A673 (cell line): Measurements from ENCODE around the gene FHL2.

ENCODE experiments used
- CTCF ChIP-seq: fragments of 300-800, 200-600 bp; sonication (generic); conservative IDR thresholded peaks from 2 replicates; pipeline ENCODE4 v1.5.1; 2017; ENCODE audit warnings: low read depth, mild to moderate bottlenecking, antibody characterized with exemption, low read length, moderate library complexity, mixed read lengths
- EZH2 ChIP-seq: fragments of 200-600 bp; sonication (generic); IDR thresholded peaks from 2 replicates; pipeline ENCODE4 v1.6.1; 2017; ENCODE audit warnings: borderline replicate concordance, low read depth, mild to moderate bottlenecking, mixed read lengths, antibody characterized with exemption, low read length; ENCODE audit not compliant: poor library complexity, severe bottlenecking

GRCh38 chr2:105391763-105392662 lies 6.8 kb downstream of the FHL2 start:
- TF ChIP-seq EZH2 = no peak
- TF ChIP-seq CTCF = no peak
